ES-I3 (cell line): ENCODE measurements around the gene FOXI2.

Experiments used
- H3K36me3 ChIP-seq: 2 replicates; pipeline ENCODE4 v1.6.1; 2013; ENCODE audit warnings: mild to moderate bottlenecking, low read length, control low read depth, moderate library complexity; ENCODE audit not compliant: insufficient read depth
- H3K4me1 ChIP-seq: 2 replicates; pipeline ENCODE4 v1.6.1; 2013; ENCODE audit warnings: mild to moderate bottlenecking, control low read depth, low read length; ENCODE audit not compliant: insufficient read depth
- H3K9ac ChIP-seq: 2 replicates; pipeline ENCODE4 v1.6.1; 2013; ENCODE audit warnings: low read depth, mild to moderate bottlenecking, low read length, moderate library complexity
- H3K9me3 ChIP-seq: 2 replicates; pipeline ENCODE4 v1.6.1; 2013; ENCODE audit warnings: mild to moderate bottlenecking, low read length, moderate library complexity; ENCODE audit not compliant: control insufficient read depth, insufficient read depth

FOXI2 gene

DNA sequence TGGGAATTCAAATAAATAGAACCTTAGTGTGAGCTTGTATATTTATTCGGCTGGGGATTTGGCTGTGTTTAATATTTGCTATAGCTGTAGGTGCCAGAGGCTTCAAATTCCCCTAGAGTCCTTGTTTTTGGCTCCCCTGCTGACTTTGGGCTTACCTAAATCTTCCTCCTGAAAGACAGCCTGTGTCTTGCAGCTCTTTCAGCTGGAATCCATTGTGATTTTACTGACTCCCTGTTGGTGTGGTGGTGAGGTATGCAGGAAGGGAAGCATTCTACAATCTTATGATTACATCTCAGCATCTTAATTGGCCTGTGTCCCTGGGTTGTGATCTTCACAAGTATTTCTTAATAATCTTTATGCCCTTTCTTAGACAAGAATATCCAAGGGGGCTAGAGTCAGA lies 25.9 kb downstream of the FOXI2 start:
- H3K9ac ChIP-seq, result no peak overlapping the region
- no peaks in the 10 kb centered on the region for H3K36me3 ChIP-seq
- H3K4me1 ChIP-seq, result peaks cover 6% of the 10 kb centered on the region; the same call in 1 of the 2 replicates
- H3K9me3 ChIP-seq, result no peaks in the 10 kb centered on the region

- Histone ChIP-seq H3K4me1 (peaks cover 4% of the 10 kb centered on the region; the same call in 1 of the 2 replicates), H3K36me3 (no peaks in the 10 kb centered on the region), H3K9me3 (0 out of 2 replicates have a peak, but pooled peaks cover 1% of the 10 kb centered on the region), H3K9ac (no peak overlapping the region)
Measured at GRCh38 chr10:127774766-127775559, 38.0 kb downstream of the FOXI2 start.

DNA sequence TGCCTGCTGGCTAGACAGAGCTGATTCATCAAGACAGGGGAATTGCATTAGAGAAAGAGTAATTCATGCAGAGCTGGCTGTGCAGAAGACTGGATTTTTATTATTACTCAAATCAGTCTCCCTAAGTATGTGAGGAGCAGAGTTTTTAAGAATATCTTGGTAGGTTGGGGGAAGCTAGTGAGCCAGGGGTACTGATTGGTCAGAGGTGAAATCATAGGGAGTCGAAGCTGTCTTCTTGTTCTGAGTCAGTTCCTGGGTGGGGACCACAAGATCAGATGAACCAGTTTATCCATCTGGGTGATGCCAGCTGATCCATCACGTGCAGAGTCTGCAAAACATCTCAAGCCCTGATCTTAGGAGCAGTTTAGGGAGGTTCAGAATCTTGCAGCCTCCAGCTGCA lies 39.8 kb downstream of the FOXI2 start:
- no peaks in the 10 kb centered on the region for H3K36me3 ChIP-seq
- no peaks in the 10 kb centered on the region for H3K9me3 ChIP-seq
- H3K4me1 ChIP-seq, result peaks cover 4% of the 10 kb centered on the region; the same call in 1 of the 2 replicates

GRCh38 chr10:127781412-127781811 lies 44.4 kb downstream of the FOXI2 start:
- Histone ChIP-seq H3K4me1 (no peaks in the 10 kb centered on the region), H3K9me3 (no peaks in the 10 kb centered on the region), H3K9ac (no peak overlapping the region), H3K36me3 (no peaks in the 10 kb centered on the region)

More for the DNA sequence above, 39.8 kb downstream of the FOXI2 start:
- no peak overlapping the region for H3K9ac ChIP-seq

- Histone ChIP-seq H3K9ac (no peak overlapping the region), H3K4me1 (no peaks in the 10 kb centered on the region), H3K9me3 (no peaks in the 10 kb centered on the region), H3K36me3 (no peaks in the 10 kb centered on the region)
Measured at GRCh38 chr10:127787873-127788272, 50.9 kb downstream of the FOXI2 start.

- H3K4me1 ChIP-seq, result no peaks in the 10 kb centered on the region
- H3K9ac ChIP-seq, result no peak overlapping the region
- no peaks in the 10 kb centered on the region for H3K36me3 ChIP-seq
- no peaks in the 10 kb centered on the region for H3K9me3 ChIP-seq
Measured at GRCh38 chr10:127790066-127790624, 53.2 kb downstream of the FOXI2 start.
